K562 (cell line): Measurements from ENCODE around the gene SHB. TPM values are rescaled to one million over a fixed set of nuclear protein-coding genes. Genes with fewer than 3 reads are reported as not detected.

ENCODE experiments used
- ATAC-seq: fragments of 200-7000 bp; cut with Tn5 transposase; 3 replicates; pipeline ENCODE4 v1.9.1; 2020; ENCODE audit warnings: moderate library complexity
- BruUV-seq: library from RNA; stranded (reverse); fragments of 400-500 nt; replicated peaks from 2 replicates; lab custom pipeline; 2021; lab: Mats Ljungman, UMichigan
- CTCF ChIA-PET: fragments of 300-600 bp; formaldehyde crosslinking; extraction: SDS; loops from one replicate; lab custom pipeline; 2021; ENCODE audit warnings: low intra/inter-chr PET ratio; lab: Yijun Ruan, JAX
- POLR2A ChIA-PET: fragments of 300-600, 350-650 bp; sonication (Branson Sonifier 250); formaldehyde crosslinking; extraction: SDS; loops from one replicate; lab custom pipeline; 2021; ENCODE audit warnings: antibody characterized with exemption, inconsistent platforms; lab: Yijun Ruan, JAX
- DNase-seq, 4 experiments: peaks; one replicate each; pipeline versions ENCODE4 v3.0.0 to v3.0.0-alpha.2; 2011 to 2018; ENCODE audit warnings: low spot score in 3 of 4, mixed read lengths in 3 of 4; ENCODE audit errors: extremely low read depth in 1 of 4
- FAIRE-seq: peaks from 2 replicates; lab custom pipeline; 2011; peaks lifted over from hg19 to GRCh38; lab: Jason Lieb, UNC
- H2AFZ ChIP-seq: 2 replicates; pipeline ENCODE4 v1.6.0; 2011; ENCODE audit warnings: low read depth, low read length, control low read depth, inconsistent platforms
- H3K27ac ChIP-seq: fragments of 200-600 bp; 3 replicates; pipeline ENCODE4 v1.8.0; 2011; ENCODE audit warnings: low read depth, mild to moderate bottlenecking, control low read depth, inconsistent platforms, low read length, moderate library complexity, mixed read lengths; ENCODE audit errors: extremely low read depth
- H3K27me3 ChIP-seq, 2 experiments: fragments of 300-600 bp in 1 of 2; 2 replicates in 1 of 2; 3 replicates in 1 of 2; pipeline versions ENCODE4 v1.6.0 to v1.8.0; 2011; ENCODE audit warnings: inconsistent platforms in 2 of 2, low read length in 2 of 2, mild to moderate bottlenecking in 1 of 2, mixed read lengths in 1 of 2, moderate library complexity in 1 of 2; ENCODE audit not compliant: control insufficient read depth in 2 of 2, insufficient read depth in 2 of 2
- H3K36me3 ChIP-seq: fragments of 300-600 bp; 3 replicates; pipeline ENCODE4 v1.8.0; 2011; ENCODE audit warnings: mild to moderate bottlenecking, low read length, inconsistent platforms; ENCODE audit not compliant: control insufficient read depth, insufficient read depth
- H3K4me1 ChIP-seq, 2 experiments: fragments of 200-600 bp in 1 of 2; replicated peaks in 1 of 2; 2 replicates in 1 of 2; 3 replicates in 1 of 2; pipeline versions ENCODE4 v1.5.1 to v1.8.0; 2011; ENCODE audit warnings: inconsistent platforms in 2 of 2, low read length in 2 of 2, mild to moderate bottlenecking in 1 of 2, mixed read lengths in 1 of 2, moderate library complexity in 1 of 2; ENCODE audit not compliant: control insufficient read depth in 2 of 2, insufficient read depth in 2 of 2
- H3K4me2 ChIP-seq: 2 replicates; pipeline ENCODE4 v1.6.1; 2011; ENCODE audit warnings: low read length, control low read depth, inconsistent platforms, mixed read lengths; ENCODE audit not compliant: insufficient read depth
- H3K4me3 ChIP-seq: fragments of 200-600 bp; sonication (generic), shearing (Covaris generic); 2 replicates; pipeline ENCODE4 v1.5.1; 2016; ENCODE audit warnings: control low read depth, inconsistent platforms
- H3K79me2 ChIP-seq: fragments of 200-600 bp; 3 replicates; pipeline ENCODE4 v1.8.0; 2011; ENCODE audit warnings: low read length, inconsistent platforms; ENCODE audit not compliant: control insufficient read depth, insufficient read depth
- H3K9ac ChIP-seq, 2 experiments: 2 replicates each; pipeline versions ENCODE4 v1.6.0 to v1.6.1; 2011; ENCODE audit warnings: low read depth in 2 of 2, low read length in 2 of 2, control low read depth in 1 of 2, inconsistent platforms in 1 of 2, mild to moderate bottlenecking in 1 of 2, mixed read lengths in 1 of 2; ENCODE audit not compliant: insufficient read depth in 1 of 2
- H3K9me1 ChIP-seq: one replicate; pipeline ENCODE4 v1.6.0; 2011; ENCODE audit warnings: inconsistent platforms, mild to moderate bottlenecking, low read length, moderate library complexity; ENCODE audit not compliant: control insufficient read depth, insufficient read depth
- H3K9me3 ChIP-seq: replicated peaks from 2 replicates; pipeline ENCODE4 v1.5.1; 2011; ENCODE audit warnings: low read depth, low read length, inconsistent platforms; ENCODE audit not compliant: control insufficient read depth, insufficient read depth
- H4K20me1 ChIP-seq: replicated peaks from 2 replicates; pipeline ENCODE4 v1.6.1; 2011; ENCODE audit warnings: low read length, inconsistent platforms, mixed read lengths; ENCODE audit not compliant: control insufficient read depth, insufficient read depth
- CCAR2 ChIP-seq: fragments of 200-400 bp; formaldehyde crosslinking; IDR thresholded peaks from 2 replicates; pipeline ENCODE4 v1.6.1; 2017; ENCODE audit warnings: mild to moderate bottlenecking, low read depth, low read length
- GATAD2B ChIP-seq: fragments of 450-650 bp; IDR thresholded peaks from 2 replicates; pipeline ENCODE4 v1.6.1; 2017; ENCODE audit warnings: mild to moderate bottlenecking, borderline replicate concordance
- POLR3A ChIP-seq: IDR thresholded peaks from 2 replicates; pipeline ENCODE4 v1.6.1; 2011; ENCODE audit warnings: borderline replicate concordance, mild to moderate bottlenecking, moderate library complexity; ENCODE audit not compliant: insufficient read length, insufficient read depth; ENCODE audit errors: extremely low read depth
- PTBP1 ChIP-seq: fragments of 200-400 bp; formaldehyde crosslinking; IDR thresholded peaks from 2 replicates; pipeline ENCODE4 v1.6.1; 2017; ENCODE audit warnings: low read depth, low read length
- RNF2 ChIP-seq: sonication (generic); IDR thresholded peaks from 2 replicates; pipeline ENCODE4 v1.6.1; 2016
- STAT5B ChIP-seq: fragments of 250-450 bp; sonication (Bioruptor Pico); IDR thresholded peaks from 2 replicates; pipeline ENCODE4 v1.8.0; 2021; ENCODE audit warnings: mild to moderate bottlenecking, inconsistent platforms
- ZNF146 ChIP-seq: IDR thresholded peaks from one replicate; pipeline ENCODE4 v1.6.1; 2018; ENCODE audit warnings: missing compliant biosample characterization; ENCODE audit not compliant: unreplicated experiment
- ZNF253 ChIP-seq: fragments of 250-450 bp; sonication (Bioruptor Pico); conservative IDR thresholded peaks from 2 replicates; pipeline ENCODE4 v1.6.1; 2021; ENCODE audit warnings: mild to moderate bottlenecking
- ZNF274 ChIP-seq: IDR thresholded peaks from 2 replicates; pipeline ENCODE4 v1.6.1; 2011; ENCODE audit warnings: low read depth, mild to moderate bottlenecking, low read length, moderate library complexity, borderline replicate concordance
- ZNF431 ChIP-seq: sonication (generic); formaldehyde crosslinking; IDR thresholded peaks from 2 replicates; pipeline ENCODE4 v1.8.0; 2022; ENCODE audit warnings: mild to moderate bottlenecking, missing genetic modification reagents
- ZSCAN32 ChIP-seq: fragments of 450-650 bp; formaldehyde crosslinking; IDR thresholded peaks from 2 replicates; pipeline ENCODE4 v1.4.0; 2020; ENCODE audit warnings: mild to moderate bottlenecking, moderate library complexity
- WGBS: fragments of 100-300 bp; shearing (Covaris generic); methylation state at CpG from one replicate; pipeline ENCODE4 v1.1.6; 2016; ENCODE audit warnings: low coverage, mixed read lengths; ENCODE audit not compliant: insufficient coverage; ENCODE audit errors: missing lambda C conversion rate; 5-methylcytosine and 5-hydroxymethylcytosine counted together
- in situ Hi-C: fragments of 300-500 bp; cut with MboI; formaldehyde crosslinking; loops from 4 replicates; pipeline ENCODE4 v1.15.0; 2018; ENCODE audit warnings: inconsistent platforms, mixed read lengths
- intact Hi-C: fragments of 100-400 bp; cut with micrococcal nuclease; formaldehyde crosslinking; loops from 2 replicates; pipeline ENCODE4 v1.14.2; 2022
- polyA plus RNA-seq, 8 experiments: library from polyadenylated mRNA; depleted of rRNA in 4 of 8; stranded (reverse) in 5 of 8; unstranded in 3 of 8; fragments of >200 nt; fragmentation: Nextera tagmentation in 2 of 8; fragmentation: Illumina TruSeq in 1 of 8; extraction: Ambion mirVana in 2 of 8; extraction: Trizol in 1 of 8; gene quantifications; 2 replicates each; pipeline versions ENCODE4 v1.2.1 to v1.2.3, GENCODE V29; 2011 to 2014; ENCODE audit warnings: inconsistent platforms in 1 of 8, missing spikeins in 1 of 8
- total RNA-seq, 7 experiments: library from RNA; depleted of rRNA in 6 of 7; stranded (reverse); fragments of >200 nt in 6 of 7; fragmentation: Illumina TruSeq in 2 of 7; extraction: Trizol in 2 of 7; gene quantifications; 2 replicates each; pipeline versions ENCODE4 v1.2.1 to v1.2.3, GENCODE V29; 2011 to 2021; ENCODE audit warnings: low replicate concordance in 1 of 7
- TF ChIP-seq, protein P1 (sequence below): sonication (generic); formaldehyde crosslinking; IDR thresholded peaks from 2 replicates; pipeline ENCODE4 v1.8.0; 2022; ENCODE audit warnings: missing genetic modification reagents, mild to moderate bottlenecking, moderate library complexity, borderline replicate concordance
- TF ChIP-seq, protein P2 (sequence below): fragments of 450-650 bp; formaldehyde crosslinking; IDR thresholded peaks from 2 replicates; pipeline ENCODE4 v1.4.0; 2020; ENCODE audit warnings: mild to moderate bottlenecking, mixed read lengths
- TF ChIP-seq, protein P3 (sequence below): IDR thresholded peaks from 2 replicates; pipeline ENCODE4 v1.6.1; 2011; ENCODE audit warnings: borderline replicate concordance, low read depth, mild to moderate bottlenecking, moderate library complexity, low read length; ENCODE audit not compliant: insufficient read depth, poor library complexity, severe bottlenecking
- TF ChIP-seq, protein P4 (sequence below), 2 experiments: fragments of 200-800 bp in 1 of 2; sonication (Bioruptor generic) in 1 of 2; sonication (generic) in 1 of 2; formaldehyde crosslinking in 1 of 2; IDR thresholded peaks in 1 of 2; conservative IDR thresholded peaks in 1 of 2; 2 replicates each; pipeline versions ENCODE4 v1.5.0 to v1.6.1; 2016 to 2020; ENCODE audit warnings: missing compliant biosample characterization in 1 of 2, missing genetic modification characterization in 1 of 2, missing genetic modification reagents in 1 of 2

Gene SHB
- total and polyA plus RNA-seq, 9 of the 15 experiments (the other 6 are each of a cell fraction or from before 2014, with no cell fraction given) = 0.78 to 16.0 (median 5.3) TPM

DNA sequence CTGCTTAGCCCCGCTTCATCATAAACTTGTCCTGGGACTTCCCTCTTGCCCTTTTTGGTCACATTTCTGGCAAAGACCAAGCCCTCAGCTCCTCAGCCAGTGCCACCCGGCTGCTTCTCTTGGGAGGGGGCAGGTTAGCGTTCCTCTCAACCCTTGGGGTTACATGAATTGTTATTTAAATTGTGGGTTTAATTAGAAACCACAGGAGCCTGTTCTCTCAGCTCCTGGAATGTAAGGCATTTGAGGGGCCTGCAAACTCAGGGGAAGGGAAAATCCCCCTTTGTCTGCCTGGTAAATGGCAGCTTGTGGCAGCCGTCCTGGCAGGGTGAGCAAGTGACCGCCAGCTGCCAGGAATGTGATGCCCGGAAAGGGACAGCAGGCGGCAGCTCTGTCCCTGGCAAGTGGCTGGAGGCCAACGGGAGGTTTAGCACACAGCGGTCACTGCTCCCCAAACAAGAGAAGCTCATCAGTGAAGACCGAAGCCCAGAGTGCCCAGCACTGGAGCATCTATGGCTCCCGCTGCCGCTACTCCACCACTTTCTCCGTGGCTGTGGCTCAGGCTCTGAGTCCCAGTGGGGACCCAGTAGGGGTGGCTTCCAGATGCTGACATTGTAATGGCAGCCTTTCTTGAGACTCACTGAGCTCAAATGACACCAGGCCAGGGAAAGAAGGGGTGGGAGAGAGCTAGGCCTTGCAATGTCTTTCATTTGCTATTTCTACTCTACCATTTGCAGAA is 51.7 kb downstream of the SHB start:
- WGBS = 90% methylated on average over 13 of the region's 13 CpGs
- FAIRE-seq = no peak
- Histone ChIP-seq H3K9me3 (no peaks in the 10 kb centered on the region), H3K9me1 (no peaks in the 10 kb centered on the region), H4K20me1 (peaks cover 20% of the 10 kb centered on the region), H3K9ac (peak overlapping the region in 1 of 2 experiments; percentile 74; a peak in 1 of 4 replicates), H3K4me2 (no peak overlapping the region), H3K27ac (no peak overlapping the region), H3K4me1 (peaks cover 7 to 17% of the 10 kb centered on the region in 2 experiments; a peak in 3 of 5 replicates), H3K27me3 (no peaks in the 10 kb centered on the region), H2AFZ (no peak overlapping the region), H3K36me3 (peaks cover 13% of the 10 kb centered on the region; the same call in 2 of the 3 replicates), H3K79me2 (0 out of 3 replicates have a peak, but pooled peaks cover 5% of the 10 kb centered on the region), H3K4me3 (no peak overlapping the region)
- intact Hi-C loops (no loop called here), in situ Hi-C loops (no loop called here)
- TF ChIP-seq PTBP1 (no peak), POLR3A (no peak), ZNF253 (CRISPR knock-in tag) (no peak), GATAD2B (no peak), ZNF431 (CRISPR knock-in tag) (no peak), ZSCAN32 (CRISPR knock-in tag) (no peak), ZNF146 (no peak), CCAR2 (no peak), RNF2 (no peak), ZNF274 (no peak), STAT5B (CRISPR knock-in tag) (no peak)
- TF ChIP-seq, protein P1, sequence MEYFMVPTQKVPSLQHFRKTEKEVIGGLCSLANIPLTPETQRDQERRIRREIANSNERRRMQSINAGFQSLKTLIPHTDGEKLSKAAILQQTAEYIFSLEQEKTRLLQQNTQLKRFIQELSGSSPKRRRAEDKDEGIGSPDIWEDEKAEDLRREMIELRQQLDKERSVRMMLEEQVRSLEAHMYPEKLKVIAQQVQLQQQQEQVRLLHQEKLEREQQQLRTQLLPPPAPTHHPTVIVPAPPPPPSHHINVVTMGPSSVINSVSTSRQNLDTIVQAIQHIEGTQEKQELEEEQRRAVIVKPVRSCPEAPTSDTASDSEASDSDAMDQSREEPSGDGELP (CRISPR knock-in tag) = no peak
- TF ChIP-seq, protein P2, sequence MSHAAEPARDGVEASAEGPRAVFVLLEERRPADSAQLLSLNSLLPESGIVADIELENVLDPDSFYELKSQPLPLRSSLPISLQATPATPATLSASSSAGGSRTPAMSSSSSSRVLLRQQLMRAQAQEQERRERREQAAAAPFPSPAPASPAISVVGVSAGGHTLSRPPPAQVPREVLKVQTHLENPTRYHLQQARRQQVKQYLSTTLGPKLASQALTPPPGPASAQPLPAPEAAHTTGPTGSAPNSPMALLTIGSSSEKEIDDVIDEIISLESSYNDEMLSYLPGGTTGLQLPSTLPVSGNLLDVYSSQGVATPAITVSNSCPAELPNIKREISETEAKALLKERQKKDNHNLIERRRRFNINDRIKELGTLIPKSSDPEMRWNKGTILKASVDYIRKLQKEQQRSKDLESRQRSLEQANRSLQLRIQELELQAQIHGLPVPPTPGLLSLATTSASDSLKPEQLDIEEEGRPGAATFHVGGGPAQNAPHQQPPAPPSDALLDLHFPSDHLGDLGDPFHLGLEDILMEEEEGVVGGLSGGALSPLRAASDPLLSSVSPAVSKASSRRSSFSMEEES (CRISPR knock-in tag) = no peak
- TF ChIP-seq, protein P3, sequence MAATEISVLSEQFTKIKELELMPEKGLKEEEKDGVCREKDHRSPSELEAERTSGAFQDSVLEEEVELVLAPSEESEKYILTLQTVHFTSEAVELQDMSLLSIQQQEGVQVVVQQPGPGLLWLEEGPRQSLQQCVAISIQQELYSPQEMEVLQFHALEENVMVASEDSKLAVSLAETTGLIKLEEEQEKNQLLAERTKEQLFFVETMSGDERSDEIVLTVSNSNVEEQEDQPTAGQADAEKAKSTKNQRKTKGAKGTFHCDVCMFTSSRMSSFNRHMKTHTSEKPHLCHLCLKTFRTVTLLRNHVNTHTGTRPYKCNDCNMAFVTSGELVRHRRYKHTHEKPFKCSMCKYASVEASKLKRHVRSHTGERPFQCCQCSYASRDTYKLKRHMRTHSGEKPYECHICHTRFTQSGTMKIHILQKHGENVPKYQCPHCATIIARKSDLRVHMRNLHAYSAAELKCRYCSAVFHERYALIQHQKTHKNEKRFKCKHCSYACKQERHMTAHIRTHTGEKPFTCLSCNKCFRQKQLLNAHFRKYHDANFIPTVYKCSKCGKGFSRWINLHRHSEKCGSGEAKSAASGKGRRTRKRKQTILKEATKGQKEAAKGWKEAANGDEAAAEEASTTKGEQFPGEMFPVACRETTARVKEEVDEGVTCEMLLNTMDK = no peak
- TF ChIP-seq, protein P4, sequence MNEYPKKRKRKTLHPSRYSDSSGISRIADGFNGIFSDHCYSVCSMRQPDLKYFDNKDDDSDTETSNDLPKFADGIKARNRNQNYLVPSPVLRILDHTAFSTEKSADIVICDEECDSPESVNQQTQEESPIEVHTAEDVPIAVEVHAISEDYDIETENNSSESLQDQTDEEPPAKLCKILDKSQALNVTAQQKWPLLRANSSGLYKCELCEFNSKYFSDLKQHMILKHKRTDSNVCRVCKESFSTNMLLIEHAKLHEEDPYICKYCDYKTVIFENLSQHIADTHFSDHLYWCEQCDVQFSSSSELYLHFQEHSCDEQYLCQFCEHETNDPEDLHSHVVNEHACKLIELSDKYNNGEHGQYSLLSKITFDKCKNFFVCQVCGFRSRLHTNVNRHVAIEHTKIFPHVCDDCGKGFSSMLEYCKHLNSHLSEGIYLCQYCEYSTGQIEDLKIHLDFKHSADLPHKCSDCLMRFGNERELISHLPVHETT (CRISPR knock-in tag; conservative IDR thresholded peaks at IDR 0.05 in 1 of 2, IDR thresholded peaks at IDR 0.05 in 1 of 2) = no peak
- BruUV-seq = no TSS peak
- no peak for ATAC-seq
- ChIA-PET CTCF (no interaction called here), POLR2A (interaction anchor here (1.0 to 2.0 kb wide), 5 partner anchors 13 to 56 kb away, joined by 3 to 5 read pairs (median 4); no protein-coding TSS in a partner anchor)
- DNase-seq = no peak
